H1 (cell line): ENCODE measurements around the gene CARD11. TPM values are rescaled to one million over a fixed set of nuclear protein-coding genes. Genes with fewer than 3 reads are reported as not detected.

Source experiments
- CTCF ChIA-PET: fragments of 300-600 bp; sonication (Branson Sonifier 250); formaldehyde crosslinking; loops from one replicate; lab custom pipeline; 2021; ENCODE audit not compliant: partially characterized antibody; lab: Charles Lee
- POLR2A ChIA-PET: fragments of 300-600 bp; sonication (Branson Sonifier 250); formaldehyde crosslinking; loops from one replicate; lab custom pipeline; 2021; ENCODE audit warnings: inconsistent platforms; ENCODE audit not compliant: partially characterized antibody; lab: Charles Lee
- DNase-seq, 2 experiments: peaks; one replicate each; pipeline versions ENCODE4 v3.0.0 to v3.0.0-alpha.2; 2010 to 2022; ENCODE audit warnings: low spot score in 2 of 2, low read depth in 1 of 2, mixed read lengths in 1 of 2
- FAIRE-seq: peaks from 2 replicates; lab custom pipeline; 2011; peaks lifted over from hg19 to GRCh38; lab: Jason Lieb, UNC
- H2AFZ ChIP-seq: 2 replicates; pipeline ENCODE4 v1.8.1; 2012; ENCODE audit warnings: low read length, inconsistent platforms
- H2AK5ac ChIP-seq: 2 replicates; pipeline ENCODE4 v1.6.1; 2013; ENCODE audit warnings: low read depth, low read length
- H2BK120ac ChIP-seq: replicated peaks from 2 replicates; pipeline ENCODE3; 2013; ENCODE audit warnings: low read depth, low read length, inconsistent platforms
- H2BK12ac ChIP-seq: 2 replicates; pipeline ENCODE4 v1.6.1; 2013; ENCODE audit warnings: low read depth, low read length
- H2BK15ac ChIP-seq: 2 replicates; pipeline ENCODE4 v1.6.1; 2013; ENCODE audit warnings: low read length
- H2BK20ac ChIP-seq: 2 replicates; pipeline ENCODE4 v1.6.1; 2013; ENCODE audit warnings: low read length
- H2BK5ac ChIP-seq: 2 replicates; pipeline ENCODE4 v1.6.1; 2013; ENCODE audit warnings: low read depth, low read length
- H3K14ac ChIP-seq: 2 replicates; pipeline ENCODE4 v1.6.1; 2013; ENCODE audit warnings: inconsistent platforms; ENCODE audit not compliant: insufficient read length
- H3K18ac ChIP-seq: 2 replicates; pipeline ENCODE4 v1.6.1; 2013; ENCODE audit warnings: low read length; ENCODE audit errors: extremely low read depth
- H3K23ac ChIP-seq: 2 replicates; pipeline ENCODE4 v1.6.1; 2013; ENCODE audit warnings: inconsistent platforms; ENCODE audit not compliant: insufficient read length
- H3K23me2 ChIP-seq: 2 replicates; pipeline ENCODE4 v1.6.1; 2013; ENCODE audit warnings: low read depth, low read length
- H3K27ac ChIP-seq: 2 replicates; pipeline ENCODE4 v1.6.1; 2011; ENCODE audit warnings: low read depth, low read length, inconsistent platforms
- H3K27me3 ChIP-seq, 4 experiments: replicated peaks in 1 of 4; 1 replicate in 1 of 4; 2 replicates in 3 of 4; pipeline versions ENCODE4 v1.6.1 to v1.8.1; 2011 to 2013; ENCODE audit warnings: low read length in 3 of 4, mild to moderate bottlenecking in 3 of 4, inconsistent platforms in 2 of 4, mixed read lengths in 2 of 4, moderate library complexity in 1 of 4; ENCODE audit not compliant: control insufficient read depth in 3 of 4, insufficient read depth in 3 of 4; ENCODE audit errors: extremely low read depth in 1 of 4
- H3K36me3 ChIP-seq, 4 experiments: 2 replicates each; pipeline versions ENCODE4 v1.6.1 to v1.8.1; 2011 to 2013; ENCODE audit warnings: mild to moderate bottlenecking in 4 of 4, low read length in 3 of 4, moderate library complexity in 2 of 4, control low read depth in 1 of 4, inconsistent platforms in 1 of 4; ENCODE audit not compliant: insufficient read depth in 4 of 4, control insufficient read depth in 2 of 4
- H3K4ac ChIP-seq: replicated peaks from 2 replicates; pipeline ENCODE3; 2013; ENCODE audit warnings: low read length, low read depth, mixed read lengths, inconsistent platforms; ENCODE audit not compliant: insufficient read length
- H3K4me1 ChIP-seq, 4 experiments: replicated peaks in 1 of 4; 1 replicate in 1 of 4; 2 replicates in 3 of 4; pipeline versions ENCODE4 v1.6.1 to v1.8.1; 2011 to 2013; ENCODE audit warnings: low read length in 3 of 4, inconsistent platforms in 2 of 4, mixed read lengths in 1 of 4; ENCODE audit not compliant: insufficient read depth in 4 of 4, control insufficient read depth in 3 of 4
- H3K4me2 ChIP-seq, 2 experiments: 2 replicates each; pipeline versions ENCODE4 v1.6.1 to v1.8.1; 2011 to 2013; ENCODE audit warnings: low read depth in 2 of 2, low read length in 2 of 2, control low read depth in 1 of 2, inconsistent platforms in 1 of 2, mild to moderate bottlenecking in 1 of 2; ENCODE audit not compliant: insufficient read depth in 1 of 2
- H3K4me3 ChIP-seq, 4 experiments: fragments of 200-600, 300-600 bp in 1 of 4; sonication (generic), shearing (Covaris generic), sonication (Bioruptor Twin) in 1 of 4; 2 replicates each; pipeline versions ENCODE4 v1.5.1 to v1.8.1; 2011 to 2016; ENCODE audit warnings: low read length in 4 of 4, low read depth in 3 of 4, control low read depth in 2 of 4, inconsistent platforms in 2 of 4, mild to moderate bottlenecking in 2 of 4, mixed read lengths in 1 of 4, moderate library complexity in 1 of 4; ENCODE audit not compliant: insufficient read depth in 2 of 4; ENCODE audit errors: extremely low read depth in 1 of 4
- H3K56ac ChIP-seq: replicated peaks from 2 replicates; pipeline ENCODE3; 2013; ENCODE audit warnings: low read depth, mild to moderate bottlenecking, mixed read lengths, low read length, inconsistent platforms; ENCODE audit not compliant: insufficient read length
- H3K79me1 ChIP-seq: 2 replicates; pipeline ENCODE4 v1.6.1; 2013; ENCODE audit warnings: low read depth, low read length, control low read depth
- H3K79me2 ChIP-seq, 2 experiments: 2 replicates each; pipeline versions ENCODE4 v1.6.1 to v1.8.1; 2012 to 2013; ENCODE audit warnings: low read length in 2 of 2, mild to moderate bottlenecking in 2 of 2, inconsistent platforms in 1 of 2; ENCODE audit not compliant: insufficient read depth in 2 of 2, control insufficient read depth in 1 of 2
- H3K9ac ChIP-seq, 4 experiments: replicated peaks in 1 of 4; 1 replicate in 1 of 4; 2 replicates in 3 of 4; pipeline versions ENCODE4 v1.6.1 to v1.8.1; 2011 to 2013; ENCODE audit warnings: low read depth in 3 of 4, low read length in 3 of 4, control low read depth in 2 of 4, mild to moderate bottlenecking in 2 of 4, moderate library complexity in 2 of 4, inconsistent platforms in 1 of 4; ENCODE audit errors: extremely low read depth in 1 of 4
- H3K9me3 ChIP-seq, 2 experiments: 2 replicates each; pipeline versions ENCODE4 v1.6.1 to v1.8.1; 2012 to 2013; ENCODE audit warnings: mild to moderate bottlenecking in 2 of 2, moderate library complexity in 2 of 2, control low read depth in 1 of 2, inconsistent platforms in 1 of 2, low read depth in 1 of 2, low read length in 1 of 2, mixed read lengths in 1 of 2; ENCODE audit not compliant: insufficient read depth in 2 of 2
- H4K20me1 ChIP-seq, 2 experiments: replicated peaks in 1 of 2; 2 replicates each; pipeline versions ENCODE3 to v1.8.1; 2011 to 2013; ENCODE audit warnings: inconsistent platforms in 2 of 2, low read length in 2 of 2, mild to moderate bottlenecking in 1 of 2; ENCODE audit not compliant: insufficient read depth in 2 of 2, control insufficient read depth in 1 of 2
- H4K5ac ChIP-seq: 2 replicates; pipeline ENCODE4 v1.6.1; 2013; ENCODE audit warnings: low read length, low read depth, mixed read lengths, inconsistent platforms; ENCODE audit not compliant: insufficient read length
- H4K8ac ChIP-seq: 2 replicates; pipeline ENCODE4 v1.8.0; 2013; ENCODE audit warnings: mild to moderate bottlenecking, moderate library complexity, low read length, inconsistent platforms; ENCODE audit not compliant: insufficient read depth; ENCODE audit errors: extremely low read depth
- H4K91ac ChIP-seq: replicated peaks from 2 replicates; pipeline ENCODE3; 2013; ENCODE audit warnings: low read length, mixed read lengths, inconsistent platforms; ENCODE audit not compliant: insufficient read length
- CEBPB ChIP-seq: IDR thresholded peaks from 2 replicates; pipeline ENCODE4 v1.6.1; 2012; ENCODE audit warnings: low read depth, low read length
- CHD1 ChIP-seq: IDR thresholded peaks from 2 replicates; pipeline ENCODE4 v1.6.1; 2012; ENCODE audit warnings: low read depth, low read length, improper control_type of control experiment
- CHD2 ChIP-seq: IDR thresholded peaks from 2 replicates; pipeline ENCODE4 v1.6.1; 2012; ENCODE audit warnings: low read length, improper control_type of control experiment
- CREB1 ChIP-seq: IDR thresholded peaks from 2 replicates; pipeline ENCODE4 v1.6.1; 2012; ENCODE audit warnings: inconsistent platforms
- CTBP2 ChIP-seq: IDR thresholded peaks from 2 replicates; pipeline ENCODE4 v1.7.0; 2011; ENCODE audit warnings: borderline replicate concordance, mild to moderate bottlenecking, moderate library complexity, mixed read lengths, low read length; ENCODE audit not compliant: insufficient read depth, insufficient read length
- HDAC2 ChIP-seq, 2 experiments: fragments of 300-600 bp in 1 of 2; sonication (generic) in 1 of 2; IDR thresholded peaks; 2 replicates each; pipeline ENCODE4 v1.6.1; 2011 to 2012; ENCODE audit warnings: low read depth in 2 of 2, low read length in 2 of 2, mild to moderate bottlenecking in 2 of 2, moderate library complexity in 2 of 2, borderline replicate concordance in 1 of 2, inconsistent platforms in 1 of 2
- PHF8 ChIP-seq: fragments of 200-600 bp; sonication (generic); conservative IDR thresholded peaks from 2 replicates; pipeline ENCODE4 v1.7.1; 2012; ENCODE audit warnings: low read depth, mild to moderate bottlenecking, inconsistent platforms, low read length, moderate library complexity
- SIRT6 ChIP-seq: IDR thresholded peaks from one replicate; pipeline ENCODE4 v1.7.1; 2012; ENCODE audit warnings: low read length, inconsistent platforms
- ZNF274 ChIP-seq: IDR thresholded peaks from 2 replicates; pipeline ENCODE4 v1.7.0; 2012; ENCODE audit warnings: low read length, borderline replicate concordance; ENCODE audit errors: extremely low read depth
- WGBS, 2 experiments: shearing (Covaris generic) in 1 of 2; methylation state at CpG; one replicate each; pipeline versions ENCODE4 v1.1.6 to v1.1.7; 2013 to 2015; ENCODE audit warnings: low lambda C conversion rate in 2 of 2, mixed read lengths in 2 of 2, inconsistent platforms in 1 of 2, low coverage in 1 of 2, missing lambda C conversion rate in 1 of 2; ENCODE audit not compliant: insufficient replicate concordance in 2 of 2, insufficient coverage in 1 of 2, insufficient read length in 1 of 2; ENCODE audit errors: extremely low coverage in 1 of 2, missing lambda C conversion rate in 1 of 2; 5-methylcytosine and 5-hydroxymethylcytosine counted together
- polyA plus RNA-seq, 7 experiments: library from polyadenylated mRNA; depleted of rRNA in 3 of 7; stranded (reverse) in 5 of 7; unstranded in 2 of 7; fragments of >200 nt in 5 of 7; fragments of 200-250 nt in 2 of 7; gene quantifications; 1 replicate in 5 of 7; 2 replicates in 1 of 7; 4 replicates in 1 of 7; pipeline versions ENCODE4 v1.2.1 to v1.2.3, GENCODE V29; 2011 to 2013; ENCODE audit warnings: missing spikeins in 2 of 7, mixed read lengths in 2 of 7
- total RNA-seq: library from RNA; stranded (reverse); fragmentation: NEBNext Ultra II Directional; extraction: Animal tissue kit (Norgen Biotek cat#: 25700); gene quantifications from 2 replicates; pipeline ENCODE4 v1.2.1, GENCODE V29; 2021

Gene CARD11
- total and polyA plus RNA-seq, 2 of the 8 experiments (the other 6 are each of a cell fraction or from before 2014, with no cell fraction given), result 12.6 to 29.8 TPM

DNA sequence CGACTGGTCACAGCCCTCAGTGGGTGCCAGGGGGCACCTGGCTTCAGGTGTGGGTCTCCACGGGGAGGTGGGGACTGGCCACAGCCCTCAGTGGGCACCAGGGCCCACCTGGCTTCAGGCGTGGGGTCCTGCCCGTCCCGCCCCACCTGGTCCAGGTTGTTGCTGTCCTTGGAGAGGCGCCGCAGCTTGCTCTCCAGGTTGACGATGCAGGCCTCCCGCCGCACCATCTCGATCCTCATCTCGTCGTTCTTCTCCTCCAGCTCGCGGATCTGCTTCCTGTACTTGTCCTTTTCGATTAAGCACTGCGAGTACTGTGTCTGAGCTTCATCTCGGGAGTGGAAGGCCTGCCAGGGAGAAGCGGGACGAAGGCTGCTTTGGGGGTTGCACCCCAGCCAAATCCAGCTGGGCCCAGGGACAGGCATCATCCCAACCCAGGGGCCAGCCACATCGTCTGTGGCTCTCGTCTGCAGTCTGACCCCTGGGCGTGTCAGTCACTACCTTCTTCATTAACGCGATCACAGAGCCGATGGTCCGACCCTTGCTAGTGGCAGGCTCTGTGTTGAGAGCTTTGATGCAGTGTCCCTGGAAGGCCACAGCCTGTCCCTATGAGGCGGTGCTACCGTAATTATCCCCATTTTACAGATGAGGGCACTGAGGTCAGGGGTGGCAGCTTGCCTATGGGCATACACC is 106.6 kb downstream of the CARD11 start:
- no peak overlapping the region for H2BK20ac ChIP-seq
- FAIRE-seq (no peak), DNase-seq (no peak)
- no peak overlapping the region for H4K91ac ChIP-seq
- no peaks in the 10 kb centered on the region for H3K9me3 ChIP-seq
- H2BK5ac ChIP-seq, result no peak overlapping the region
- ChIA-PET POLR2A (interaction anchor here (0.6 kb wide), 1 partner anchor 352 kb away, joined by 4 read pairs; no protein-coding TSS in a partner anchor), CTCF (interaction anchor here (0.8 to 1.9 kb wide), 5 partner anchors 8 to 267 kb away, joined by 3 to 8 read pairs (median 6); no protein-coding TSS in a partner anchor)
- H3K4me2 ChIP-seq, result no peak overlapping the region
- H3K14ac ChIP-seq, result no peak overlapping the region
- no peak overlapping the region for H3K23ac ChIP-seq
- no peak overlapping the region for H3K27ac ChIP-seq
- H3K18ac ChIP-seq, result no peak overlapping the region
- H3K4ac ChIP-seq, result no peak overlapping the region
- WGBS, 2 experiments, result 90% methylated on average over 29 of the region's 29 CpGs; no CpG with 5 or more reads in 1 of the 2 experiments
- no peak overlapping the region for H2BK12ac ChIP-seq
- H4K8ac ChIP-seq, result no peak overlapping the region
- no peak overlapping the region for H3K56ac ChIP-seq
- H3K4me1 ChIP-seq, result peaks cover 0 to 4% (median 0%) of the 10 kb centered on the region in 4 experiments; a peak in 3 of 7 replicates
- H2BK15ac ChIP-seq, result no peak overlapping the region
- peaks cover 0 to 2% (median 0%) of the 10 kb centered on the region in 4 experiments; a peak in 2 of 8 replicates for H3K36me3 ChIP-seq
- no peak overlapping the region for H3K4me3 ChIP-seq
- no peaks in the 10 kb centered on the region for H4K20me1 ChIP-seq
- no peak overlapping the region for H2AK5ac ChIP-seq
- peaks cover under 1% of the 10 kb centered on the region; the same call in 1 of the 2 replicates for H3K23me2 ChIP-seq
- no peak overlapping the region for H2BK120ac ChIP-seq
- no peak overlapping the region for H2AFZ ChIP-seq
- H3K79me2 ChIP-seq, result no peaks in the 10 kb centered on the region
- H3K79me1 ChIP-seq, result no peaks in the 10 kb centered on the region
- TF ChIP-seq CHD1 (no peak), CEBPB (no peak), HDAC2 (IDR thresholded peaks at IDR 0.05; ENCODE audit: borderline replicate concordance in 1 of 2, low read depth in 2 of 2, low read length in 2 of 2) (no peak), PHF8 (no peak), CHD2 (no peak), SIRT6 (no peak), ZNF274 (no peak), CREB1 (no peak), CTBP2 (no peak)
- H3K27me3 ChIP-seq, result peaks cover 0 to 2% (median 0%) of the 10 kb centered on the region in 4 experiments; a peak in 1 of 7 replicates
- H4K5ac ChIP-seq, result no peak overlapping the region
- no peak overlapping the region for H3K9ac ChIP-seq
